Fibroblast of peridontal ligament (primary cell): Measurements from ENCODE around the gene ARHGAP30.
"Not testable (repeated sequence)": the region's sequence is repeated elsewhere in the genome, so short reads cannot be mapped to it uniquely, and the experiment has no call there.

Experiments used
- DNase-seq: peaks from one replicate; pipeline ENCODE4 v3.0.0-alpha.2; 2010; ENCODE audit errors: extremely low read depth

ARHGAP30 gene

DNA sequence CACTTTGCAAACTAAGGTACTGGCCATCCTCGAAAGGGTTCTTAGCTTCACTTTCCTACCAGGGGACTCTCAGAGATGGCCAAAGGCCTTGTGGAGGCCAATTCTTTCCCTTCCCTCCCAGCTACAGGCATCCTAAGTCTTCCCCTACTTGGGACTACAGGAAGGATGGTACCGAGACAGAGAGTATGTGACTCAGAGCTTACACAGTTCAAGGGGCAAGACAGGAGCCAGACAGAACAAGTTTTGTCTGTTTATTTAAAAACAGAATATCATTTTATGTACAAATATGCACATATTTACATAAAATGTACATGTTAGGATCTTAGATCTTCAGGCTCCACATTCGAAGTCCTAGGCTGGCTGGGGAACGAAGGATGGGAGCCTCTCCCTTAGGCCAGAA lies 1.1 kb upstream of the ARHGAP30 start:
- DNase-seq: no peak

GRCh38 chr1:161069241-161069640 lies 450 bp downstream of the ARHGAP30 start:
- DNase-seq: no peak

- DNase-seq: no peak
Observed at GRCh38 chr1:161068306-161069234, 1.1 kb downstream of the ARHGAP30 start.

DNA sequence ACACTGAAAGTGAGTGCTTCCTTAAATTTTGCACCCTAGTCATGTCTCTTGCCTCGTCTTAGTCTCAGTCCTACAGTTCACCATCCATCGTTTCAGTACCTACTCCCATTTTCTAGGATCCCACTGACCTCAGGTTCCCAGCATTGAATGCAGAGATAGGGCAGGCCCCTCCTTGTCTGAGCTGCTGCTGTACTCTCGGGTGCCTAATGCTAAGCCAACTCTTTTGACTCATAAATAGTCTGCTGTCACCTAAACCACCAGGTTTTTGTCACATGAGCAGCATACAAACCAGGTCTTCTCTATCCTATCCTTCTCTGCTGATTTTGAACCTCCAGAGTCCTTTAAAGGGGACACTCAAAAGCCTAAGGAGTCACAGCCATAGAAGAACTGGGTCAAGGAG lies 3.0 kb downstream of the ARHGAP30 start:
- no peak for DNase-seq

DNA sequence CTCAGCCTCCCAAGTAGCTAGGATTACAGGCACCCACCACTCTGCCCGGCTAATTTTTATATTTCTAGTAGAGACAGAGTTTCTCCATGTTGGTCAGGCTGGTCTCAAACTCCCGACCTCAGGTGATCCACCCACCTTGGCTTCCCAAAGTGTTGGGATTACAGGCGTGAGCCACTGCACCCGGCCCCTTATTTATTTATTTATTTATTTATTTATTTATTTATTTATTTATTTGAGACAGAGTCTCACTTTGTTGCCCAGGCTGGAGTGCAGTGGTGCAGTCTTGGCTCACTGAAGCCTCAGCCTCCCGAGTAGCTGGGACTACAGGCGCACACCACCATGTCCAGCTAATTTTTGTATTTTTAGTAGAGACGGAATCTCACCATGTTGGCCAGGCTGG lies 4.0 kb downstream of the ARHGAP30 start:
- DNase-seq: not testable (repeated sequence)

GRCh38 chr1:161063936-161064335 lies 5.8 kb downstream of the ARHGAP30 start:
- DNase-seq: not testable (repeated sequence)

DNA sequence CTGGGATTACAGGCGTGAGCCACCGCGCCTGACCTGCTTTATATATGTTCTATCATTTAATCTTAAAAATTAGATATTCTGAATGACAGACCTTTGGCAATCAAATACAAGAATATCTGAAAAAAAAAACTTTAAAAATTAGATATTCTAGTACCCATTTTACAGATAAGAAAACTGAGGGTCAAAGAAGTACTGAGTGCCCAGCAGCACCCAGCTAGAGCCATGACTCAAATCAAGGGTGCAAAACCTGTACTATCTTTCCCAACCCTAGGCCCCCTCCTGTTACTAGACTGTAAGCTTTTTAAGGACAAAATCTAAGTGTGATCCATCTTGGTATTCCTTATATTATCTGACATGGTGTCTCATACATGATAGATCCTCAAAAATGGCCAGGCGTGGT lies 8.3 kb downstream of the ARHGAP30 start:
- no peak for DNase-seq

- no peak for DNase-seq
Observed at GRCh38 chr1:161059293-161059692, 10.4 kb downstream of the ARHGAP30 start.

GRCh38 chr1:161054805-161055204 lies 14.9 kb downstream of the ARHGAP30 start:
- DNase-seq: no peak

DNA sequence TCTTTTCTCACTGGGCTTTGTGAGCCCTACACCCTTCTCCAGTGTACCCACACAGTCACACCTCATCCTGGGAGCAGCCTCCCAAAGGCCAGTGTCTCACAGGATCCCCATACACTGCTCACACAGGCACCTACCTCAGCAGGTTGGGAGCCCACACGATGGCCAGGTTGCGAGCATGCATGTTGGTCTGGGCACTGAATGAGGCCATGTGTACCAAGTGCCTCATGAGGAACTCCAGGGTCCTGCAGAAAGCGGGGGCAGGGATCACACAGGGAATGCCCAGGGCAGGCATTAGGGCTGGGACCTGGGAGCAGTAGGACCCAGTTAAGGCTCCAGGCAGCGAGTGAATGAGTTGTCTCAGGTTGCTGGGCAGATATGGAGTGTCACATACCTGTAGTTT lies 15.5 kb downstream of the ARHGAP30 start:
- DNase-seq: no peak

DNA sequence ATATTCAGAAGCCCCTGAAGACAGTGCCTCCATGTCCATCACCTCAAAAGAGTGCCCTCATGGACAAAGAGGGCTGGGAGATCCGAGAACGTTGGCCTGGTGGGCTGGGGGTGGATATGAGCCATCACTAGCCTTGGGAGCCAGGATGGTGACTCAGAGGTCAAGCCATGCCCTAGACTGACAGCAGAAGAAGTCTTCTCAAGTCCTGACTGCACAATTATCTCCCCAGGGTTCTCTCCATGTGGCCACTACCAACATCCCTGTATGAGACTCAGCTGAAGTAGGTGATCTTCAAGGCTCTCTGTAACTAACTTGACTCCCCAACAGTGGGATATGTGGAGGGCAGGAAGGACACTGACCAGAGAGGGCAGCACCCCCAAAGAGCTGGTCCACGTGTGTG lies 16.8 kb downstream of the ARHGAP30 start:
- no peak for DNase-seq

- no peak for DNase-seq
Observed at GRCh38 chr1:161051219-161051618, 18.5 kb downstream of the ARHGAP30 start.

DNA sequence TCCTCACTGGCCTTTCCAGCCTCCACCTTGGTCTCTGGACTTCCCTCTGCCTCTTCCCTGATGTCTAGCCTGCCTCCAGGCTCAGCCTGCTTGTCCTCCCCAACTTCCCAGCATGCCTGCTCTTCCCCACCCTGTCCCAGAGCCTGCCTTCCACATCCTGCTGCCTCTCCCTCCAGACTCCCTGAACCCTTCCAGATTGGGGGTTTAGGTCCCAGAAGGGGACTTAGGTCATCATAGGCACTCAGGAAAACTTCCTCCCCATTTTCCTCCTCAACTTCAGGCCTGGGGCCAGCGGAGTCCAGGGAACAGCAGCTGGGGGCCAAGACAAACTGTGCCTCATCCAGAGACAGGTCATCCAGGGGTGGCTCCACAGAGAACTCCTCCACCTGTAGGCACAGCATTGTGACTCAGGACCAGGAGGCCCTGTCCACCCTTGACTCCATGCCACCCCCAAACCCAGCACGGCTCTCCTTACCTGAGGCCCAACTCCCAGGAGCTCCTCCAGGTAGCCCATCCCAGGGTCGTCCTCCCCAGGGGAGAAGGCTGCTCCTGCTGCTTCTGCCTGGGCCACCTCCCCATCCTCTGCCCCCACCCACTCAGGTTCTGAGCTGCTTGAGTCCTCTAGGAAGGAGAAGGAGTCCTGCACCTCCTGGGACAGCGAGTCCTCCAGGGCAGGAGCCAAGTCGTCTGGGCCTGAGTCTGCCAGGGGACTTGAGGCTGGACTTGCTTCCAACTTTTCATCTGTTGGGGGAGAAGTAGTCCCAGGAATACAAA lies 20.6 kb downstream of the ARHGAP30 start:
- DNase-seq: no peak

DNA sequence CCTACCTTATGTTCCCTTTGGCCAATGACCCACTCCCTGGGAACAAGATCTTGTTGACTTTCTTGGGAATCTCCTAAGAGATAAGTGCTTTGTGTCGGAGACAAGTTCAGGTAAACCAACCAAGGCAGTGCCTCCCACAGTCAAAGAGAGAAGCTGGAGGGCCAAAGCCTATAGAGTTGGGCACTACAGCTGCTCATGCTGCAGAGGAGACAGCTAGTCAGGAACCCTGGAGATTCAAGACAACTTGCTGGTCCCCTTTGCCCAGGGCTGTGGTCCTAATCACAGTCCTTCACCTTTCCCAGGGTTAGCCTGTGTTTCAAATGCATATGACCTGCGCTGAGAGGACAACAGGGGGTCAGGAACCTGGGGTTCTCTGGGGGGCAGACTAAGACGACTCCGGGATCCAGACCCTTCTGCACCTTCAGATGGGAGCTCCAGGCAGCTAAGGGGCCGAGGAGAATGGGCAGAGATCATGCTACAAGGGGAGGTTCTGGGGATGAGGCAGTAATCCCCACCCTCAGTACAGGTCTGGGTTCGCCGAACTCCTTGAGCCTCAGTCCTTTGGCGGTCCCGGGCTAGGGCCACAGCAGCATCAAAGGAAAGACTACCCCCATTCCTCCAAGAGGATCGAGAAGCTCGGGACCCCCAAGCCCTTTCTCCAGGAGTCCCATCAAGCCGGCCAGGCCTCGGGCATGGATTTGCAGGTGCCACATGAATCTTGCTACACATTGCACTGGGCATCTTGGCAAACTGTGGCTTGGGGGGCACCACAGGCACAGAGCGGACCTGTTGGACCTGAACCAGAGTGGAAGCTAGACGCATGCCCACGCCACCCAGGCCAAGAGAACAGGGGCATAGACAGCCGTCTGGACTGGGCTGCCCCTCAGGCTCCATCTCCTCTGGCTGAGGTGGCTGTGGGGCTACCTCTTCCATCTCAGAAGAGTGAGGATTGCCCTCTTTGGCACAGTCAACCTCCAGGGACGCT lies 22.0 kb downstream of the ARHGAP30 start:
- no peak for DNase-seq

GRCh38 chr1:161046605-161047228 lies 23.0 kb downstream of the ARHGAP30 start:
- no peak for DNase-seq

DNA sequence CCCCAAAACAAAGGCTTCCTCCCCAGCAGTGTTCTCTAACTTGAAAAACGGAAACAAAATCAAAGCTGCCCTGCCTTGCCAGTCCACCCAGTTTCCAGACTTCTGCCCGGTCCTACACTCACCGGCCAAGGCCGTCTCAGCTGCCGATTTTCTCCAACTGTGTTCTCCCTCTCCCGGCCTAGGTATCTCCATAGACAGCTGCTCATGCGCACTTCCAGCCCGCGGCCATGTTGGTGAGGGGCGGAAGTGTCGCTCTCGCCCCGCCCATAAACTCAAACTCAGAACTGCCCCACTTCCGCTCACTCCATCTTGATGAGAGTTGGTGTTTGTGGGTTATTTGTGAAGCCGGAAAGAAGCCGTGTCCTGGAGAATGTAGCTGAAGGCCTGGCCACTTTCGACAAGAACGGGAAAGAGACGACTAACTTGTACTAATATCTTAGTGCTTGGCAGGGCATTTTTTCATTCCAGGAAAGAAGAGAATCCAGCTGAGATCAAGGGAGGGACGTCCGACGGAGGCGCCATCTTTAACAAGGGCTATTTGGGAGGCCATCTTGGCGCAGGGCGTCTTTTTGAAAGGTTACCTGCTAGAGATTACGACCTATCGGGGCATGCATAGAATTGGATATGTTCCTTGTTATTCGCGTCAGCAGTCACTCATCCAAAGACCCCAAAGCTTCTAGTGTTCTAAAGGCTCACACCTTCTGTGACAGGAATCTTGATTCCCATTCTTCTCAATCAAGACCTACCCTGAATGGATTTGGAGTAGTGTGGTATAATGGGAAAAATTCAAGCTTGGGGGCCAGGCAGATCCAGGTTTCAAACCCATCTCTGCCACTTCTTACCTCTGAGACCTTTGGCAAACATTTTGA lies 23.7 kb downstream of the ARHGAP30 start, which contains the start of gene USF1:
USF1 (minus strand) TSS at position 242 of the 869 bp plus-strand sequence. CDS start 2,702 bp downstream, outside the sequence.
- DNase-seq: peak; percentile 95

DNA sequence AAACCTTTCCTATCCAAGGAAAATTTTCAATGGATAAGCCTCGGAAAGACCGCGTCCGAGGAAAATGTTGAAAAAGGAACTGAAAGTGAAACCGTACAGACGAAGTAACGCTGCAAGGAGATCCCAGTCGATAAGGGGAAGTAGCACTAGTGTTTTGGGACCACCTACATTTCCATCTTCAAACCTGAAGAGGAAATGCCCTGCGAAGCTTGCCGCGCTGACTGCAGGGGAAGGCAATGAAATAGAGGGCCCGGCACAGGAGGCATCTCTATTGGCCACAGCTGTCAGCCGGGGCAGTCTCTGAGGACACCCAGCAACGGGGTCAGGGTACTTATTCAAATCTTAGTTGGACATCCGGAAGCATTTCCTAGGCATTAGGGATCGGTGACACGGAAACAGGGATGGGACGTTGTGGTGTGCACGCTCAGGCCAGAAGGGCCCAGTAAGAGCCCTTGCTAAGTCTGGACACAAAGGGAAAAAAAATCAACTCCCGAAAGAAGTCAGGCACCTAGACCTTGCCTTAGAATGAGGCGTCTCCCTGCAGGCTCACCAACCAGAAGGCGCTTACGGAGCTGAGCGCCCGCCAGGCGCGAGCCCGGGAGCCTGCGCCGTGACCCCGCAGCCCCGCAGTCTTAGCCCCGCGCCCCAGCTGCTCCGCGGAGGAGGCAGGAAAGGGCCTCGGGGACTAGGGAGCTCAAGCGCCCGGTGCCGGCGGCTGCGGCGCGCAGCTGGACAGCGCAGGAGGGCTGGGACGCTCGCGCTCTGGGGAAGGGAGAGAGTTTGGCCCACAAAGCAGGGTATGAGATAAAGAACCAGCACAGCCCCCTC lies 24.6 kb downstream of the ARHGAP30 start:
- DNase-seq: peak; percentile 50

- DNase-seq: peak; percentile 42
Observed at GRCh38 chr1:161044535-161044907, 25.2 kb downstream of the ARHGAP30 start.

DNA sequence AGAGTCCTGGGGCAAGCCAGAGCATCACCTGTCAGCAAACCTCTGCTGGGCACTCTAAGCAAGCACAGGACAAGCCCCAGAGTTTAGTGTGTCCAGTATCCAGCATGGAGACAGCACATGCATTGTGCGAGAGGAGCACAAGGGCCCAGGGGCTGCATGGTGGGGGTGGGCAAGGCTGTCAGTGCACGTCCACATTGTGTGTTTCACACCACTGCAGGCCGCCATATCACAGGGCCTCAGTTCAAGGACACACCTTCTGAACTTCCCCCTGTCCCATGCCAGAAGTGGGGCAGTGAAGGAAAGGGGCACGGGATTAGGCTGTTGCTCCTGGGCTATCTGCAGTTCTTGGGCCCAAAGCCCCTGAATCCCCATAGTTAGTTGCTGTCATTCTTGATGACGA lies 30.1 kb downstream of the ARHGAP30 start:
- DNase-seq: no peak
